GM21619 (cell line): ENCODE data around the gene LY9.

ENCODE experiments used
- ATAC-seq: cut with Tn5 transposase; IDR thresholded peaks from one replicate; pipeline ENCODE4 v1.9.1; 2021; ENCODE audit not compliant: unreplicated experiment

LY9 gene

DNA sequence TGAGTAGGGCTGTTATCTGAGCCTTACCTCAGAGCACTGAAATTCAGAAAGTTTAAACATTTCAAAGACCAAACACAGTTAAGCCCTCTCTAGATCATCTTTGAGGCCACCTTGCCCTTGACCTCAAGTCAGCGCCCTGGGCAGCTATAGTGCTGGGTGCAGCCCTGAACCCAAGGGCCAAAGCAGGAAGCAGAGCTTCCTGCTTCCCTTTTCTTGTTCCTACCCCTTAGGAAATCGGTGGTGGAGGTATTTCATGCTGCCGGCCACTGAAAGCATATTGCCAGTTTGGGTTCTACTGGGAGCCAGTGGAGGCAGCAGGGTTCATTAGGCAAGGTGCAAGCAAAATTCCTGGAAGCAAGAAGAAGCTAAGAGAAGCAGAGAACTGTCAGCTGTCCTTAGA lies 40.6 kb downstream of the LY9 start:
- ATAC-seq: no peak

DNA sequence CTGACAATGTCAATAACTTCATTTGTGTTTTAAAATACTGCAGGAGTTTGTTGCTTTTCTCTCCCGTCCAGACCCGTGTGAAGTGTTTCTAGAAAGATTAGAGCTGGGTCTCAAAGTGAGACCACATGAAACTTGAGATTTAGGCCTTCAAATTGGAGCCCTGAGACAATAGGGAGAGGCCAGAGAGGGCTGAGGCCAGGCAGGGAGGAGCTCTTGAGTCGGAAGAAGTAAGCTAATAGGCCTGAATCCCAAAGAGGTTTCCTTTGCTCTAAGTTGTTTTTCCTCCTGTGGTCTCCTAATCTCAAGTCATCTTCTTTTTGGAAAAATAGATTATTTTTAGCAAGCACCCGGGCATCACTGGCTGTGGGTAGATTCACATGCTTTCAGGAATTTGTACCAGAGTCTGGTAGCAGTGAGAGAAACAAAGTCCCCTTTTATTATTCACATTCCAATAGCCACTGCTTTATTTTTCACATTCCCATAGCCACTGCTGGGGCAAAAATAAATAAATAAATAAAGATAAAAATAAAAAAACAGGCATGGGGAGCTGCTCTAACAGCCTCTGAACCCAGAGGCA lies 41.1 kb downstream of the LY9 start:
- no peak for ATAC-seq

DNA sequence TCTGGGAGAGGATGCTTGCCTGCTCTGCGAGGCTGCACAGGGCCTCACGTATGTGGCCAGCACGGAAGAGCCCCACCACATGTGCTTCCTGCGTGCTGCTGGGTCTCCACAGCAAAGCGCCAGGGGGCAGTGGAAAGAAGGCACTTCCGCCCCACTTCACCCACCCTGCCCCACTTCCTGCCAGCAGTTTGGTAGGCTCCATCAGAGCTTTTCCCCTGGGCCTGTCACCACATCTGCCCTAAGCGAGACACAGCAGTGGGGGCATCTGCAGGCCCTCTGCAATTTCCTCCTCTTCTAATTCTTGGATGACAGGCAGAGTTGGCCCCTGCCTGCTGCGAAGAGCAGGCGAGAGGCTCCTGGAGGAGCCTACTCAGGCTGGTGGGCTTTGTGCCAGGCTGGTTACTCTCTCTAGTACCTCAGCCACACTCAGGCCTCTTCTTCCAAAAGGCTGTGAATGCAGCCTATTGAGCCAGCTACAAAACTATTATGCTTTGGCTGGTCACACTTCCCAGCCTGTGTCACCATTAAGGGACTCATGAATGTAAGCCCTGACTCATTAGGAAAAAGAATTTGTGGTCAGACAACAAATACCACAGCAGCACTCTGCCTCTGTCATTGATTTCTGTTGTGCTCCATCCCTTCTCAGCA lies 41.7 kb downstream of the LY9 start:
- peak; percentile 77 for ATAC-seq

DNA sequence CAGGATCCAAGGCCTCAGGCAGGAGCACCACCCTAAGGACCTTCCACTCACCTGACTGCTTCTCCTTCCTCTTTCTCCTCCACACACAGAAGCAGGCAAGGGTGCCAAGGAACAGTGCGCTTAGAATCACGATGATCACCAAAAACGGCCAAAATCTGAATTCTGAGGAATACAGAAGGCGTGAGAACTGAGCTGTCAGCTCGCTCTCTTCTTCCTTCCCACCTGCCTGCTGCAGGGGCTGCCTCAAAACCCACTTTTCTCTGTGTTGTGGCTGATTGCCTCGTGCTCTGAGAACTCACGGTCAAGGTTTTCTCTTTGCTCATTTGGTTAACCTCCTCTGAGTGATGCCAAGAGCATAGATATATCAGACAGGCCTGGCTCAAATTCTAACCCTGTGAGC lies 42.9 kb downstream of the LY9 start:
- ATAC-seq: no peak

DNA sequence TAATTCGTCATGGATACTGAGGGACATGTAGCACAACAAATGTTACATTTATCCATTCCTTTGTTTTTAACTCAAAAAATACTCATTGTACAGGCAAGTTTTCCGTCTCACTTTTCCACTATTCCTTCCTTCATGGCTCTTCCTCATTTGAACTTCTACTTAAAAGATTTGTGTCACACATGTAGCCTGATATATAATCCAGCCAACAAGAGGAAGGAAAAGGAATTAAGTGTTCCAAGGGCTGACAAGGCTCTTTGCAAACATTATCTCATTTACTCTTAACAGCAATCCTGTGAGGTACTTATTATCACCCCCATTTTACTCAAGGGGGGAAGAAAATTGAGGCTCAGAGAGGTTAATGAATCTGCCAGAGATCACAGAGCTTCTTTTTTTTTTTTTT lies 43.8 kb downstream of the LY9 start:
- ATAC-seq: no peak

DNA sequence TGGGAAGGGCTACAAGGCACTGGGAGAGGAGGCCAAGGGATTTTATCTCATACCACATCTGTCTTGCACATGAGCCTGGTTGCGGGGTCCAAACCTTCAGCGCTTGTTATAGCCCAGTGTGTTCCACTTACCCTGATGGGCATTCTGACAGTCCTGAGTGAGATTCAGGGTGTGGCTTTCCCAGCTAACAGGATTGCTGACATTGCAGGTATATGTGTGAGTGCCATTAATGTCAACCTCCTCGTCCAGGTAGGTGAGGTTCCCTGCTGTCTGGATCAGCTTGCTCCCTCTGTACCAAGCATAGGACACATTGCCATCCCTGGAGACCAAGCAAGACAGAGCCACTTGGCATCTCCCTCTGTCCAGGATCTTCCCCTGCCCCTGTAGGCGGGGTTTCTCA lies 45.1 kb downstream of the LY9 start:
- ATAC-seq: no peak

DNA sequence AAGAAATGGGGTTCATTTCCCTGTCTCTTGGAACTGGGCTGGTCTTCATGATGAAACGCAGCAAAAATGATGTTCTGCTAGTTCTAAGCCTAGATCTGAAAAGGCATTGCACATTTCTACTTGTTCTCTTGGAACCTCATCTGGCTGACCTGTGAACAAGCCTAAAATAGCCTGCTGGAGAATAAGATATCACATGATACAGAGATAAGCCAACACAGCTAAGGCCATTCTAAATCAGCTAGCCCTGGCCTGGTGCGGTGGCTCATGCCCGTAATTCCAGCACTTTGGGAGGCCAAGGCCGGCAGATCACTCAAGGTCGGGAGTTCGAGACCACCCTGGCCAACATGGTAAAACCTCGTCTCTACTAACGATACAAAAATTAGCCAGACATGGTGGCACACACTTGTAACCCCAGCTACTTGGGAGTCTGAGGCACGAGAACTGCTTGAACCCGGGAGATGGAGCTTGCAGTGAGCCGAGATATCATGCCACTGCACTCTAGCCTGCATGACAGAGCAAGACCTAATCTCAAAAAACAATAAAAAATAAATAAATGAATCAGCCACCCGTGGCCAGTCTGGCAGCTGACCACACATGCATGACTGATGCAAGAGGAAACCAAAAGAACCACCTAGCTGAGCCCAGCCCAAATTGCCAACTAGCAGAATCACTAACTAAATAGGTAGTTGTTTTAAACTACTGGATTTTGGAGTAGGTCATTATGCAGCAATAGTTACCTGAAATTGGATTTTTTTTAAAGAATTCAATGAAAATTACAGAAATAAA lies 48.7 kb downstream of the LY9 start:
- ATAC-seq: no peak

DNA sequence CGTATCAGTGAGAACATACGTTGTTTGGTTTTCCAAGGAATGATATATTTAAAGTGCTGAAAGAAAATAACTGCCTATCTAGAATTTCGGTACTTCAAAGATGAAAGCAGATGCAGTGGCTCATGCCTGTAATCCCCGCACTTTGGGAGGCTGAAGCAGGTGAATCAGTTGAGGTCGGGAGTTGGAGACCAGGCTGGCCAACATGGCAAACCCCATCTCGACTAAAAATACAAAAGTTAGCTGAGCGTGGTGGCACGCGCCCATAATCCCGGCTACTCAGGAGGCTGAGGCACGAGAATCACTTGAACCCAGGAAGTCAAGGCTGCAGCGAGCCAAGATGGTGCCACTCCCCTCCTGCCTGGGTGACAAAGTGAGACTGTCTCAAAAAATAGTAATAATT lies 50.3 kb downstream of the LY9 start:
- ATAC-seq: no peak

DNA sequence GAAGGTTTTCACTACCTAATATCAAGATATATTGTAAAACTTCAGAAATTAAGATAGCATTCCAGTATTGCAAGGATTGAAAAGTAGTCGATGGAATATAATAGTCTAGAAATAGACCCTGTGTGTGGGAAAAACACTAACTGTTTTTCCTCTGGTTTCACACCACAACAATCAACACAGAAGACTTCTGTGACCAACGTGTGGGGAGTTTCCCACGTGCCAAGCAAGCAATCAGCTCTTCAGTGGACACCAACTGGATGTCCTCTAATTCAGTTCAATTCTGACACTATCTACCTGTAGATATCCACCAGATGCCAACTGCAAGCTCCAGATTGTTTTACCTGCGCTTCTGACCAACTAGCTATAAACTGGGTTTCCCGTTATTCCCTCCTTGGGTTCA lies 54.6 kb downstream of the LY9 start:
- no peak for ATAC-seq

DNA sequence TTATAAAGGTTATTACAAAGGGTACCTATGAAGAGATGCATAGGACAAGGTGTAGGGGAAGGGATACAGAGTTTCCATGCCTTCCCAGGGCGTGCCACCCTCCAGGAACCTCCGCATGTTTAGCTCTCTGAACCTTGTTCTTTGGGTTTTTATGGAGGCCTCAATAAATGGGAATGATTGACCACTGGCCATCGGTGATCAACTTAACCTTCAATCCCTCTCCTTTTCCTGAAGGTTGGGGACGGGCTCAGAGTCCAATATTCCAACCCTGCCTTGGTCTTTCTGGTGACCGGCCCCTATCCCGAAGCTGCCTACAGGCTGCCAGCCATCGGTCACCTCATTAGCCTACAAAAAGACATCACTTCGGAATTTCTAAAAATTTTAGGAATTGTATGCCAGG lies 55.0 kb downstream of the LY9 start:
- no peak for ATAC-seq

DNA sequence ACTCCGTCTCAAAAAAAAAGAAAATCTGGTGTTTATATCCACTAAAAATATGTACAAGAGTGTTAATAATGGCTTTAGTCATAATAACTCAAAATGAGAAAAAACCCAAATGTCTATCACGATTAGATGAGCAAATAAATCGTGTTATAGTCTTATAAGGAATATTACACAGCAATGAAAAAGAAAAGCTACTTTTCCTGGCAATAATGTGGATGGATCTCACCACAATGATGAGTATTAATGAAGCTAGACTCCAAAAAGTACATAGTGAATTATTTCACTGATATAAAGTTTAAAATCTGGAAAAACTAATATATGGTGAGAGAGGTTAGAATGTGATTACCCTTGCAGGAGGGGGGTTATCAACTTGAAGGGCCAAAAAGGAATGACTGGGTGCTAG lies 57.0 kb downstream of the LY9 start:
- ATAC-seq: no peak

DNA sequence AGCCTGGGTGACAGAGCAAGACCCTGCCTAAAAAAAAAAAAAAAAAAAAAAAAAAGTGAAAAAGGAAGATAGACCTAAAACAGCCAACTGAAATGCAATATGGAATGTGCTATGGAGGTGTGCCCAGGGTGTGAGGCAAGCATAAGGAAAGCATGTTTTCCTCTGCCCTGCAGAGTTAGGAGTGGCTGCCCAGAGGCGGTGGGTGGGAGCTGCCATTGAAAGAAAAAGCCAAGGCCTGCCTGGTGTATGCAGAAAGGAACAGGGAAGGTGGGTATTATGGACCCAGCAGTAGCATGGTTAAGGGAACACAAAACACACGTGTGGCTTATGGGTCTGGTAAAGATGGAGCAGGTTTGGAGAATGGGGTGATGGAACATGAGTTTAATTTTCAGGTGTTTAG lies 57.8 kb downstream of the LY9 start:
- no peak for ATAC-seq

DNA sequence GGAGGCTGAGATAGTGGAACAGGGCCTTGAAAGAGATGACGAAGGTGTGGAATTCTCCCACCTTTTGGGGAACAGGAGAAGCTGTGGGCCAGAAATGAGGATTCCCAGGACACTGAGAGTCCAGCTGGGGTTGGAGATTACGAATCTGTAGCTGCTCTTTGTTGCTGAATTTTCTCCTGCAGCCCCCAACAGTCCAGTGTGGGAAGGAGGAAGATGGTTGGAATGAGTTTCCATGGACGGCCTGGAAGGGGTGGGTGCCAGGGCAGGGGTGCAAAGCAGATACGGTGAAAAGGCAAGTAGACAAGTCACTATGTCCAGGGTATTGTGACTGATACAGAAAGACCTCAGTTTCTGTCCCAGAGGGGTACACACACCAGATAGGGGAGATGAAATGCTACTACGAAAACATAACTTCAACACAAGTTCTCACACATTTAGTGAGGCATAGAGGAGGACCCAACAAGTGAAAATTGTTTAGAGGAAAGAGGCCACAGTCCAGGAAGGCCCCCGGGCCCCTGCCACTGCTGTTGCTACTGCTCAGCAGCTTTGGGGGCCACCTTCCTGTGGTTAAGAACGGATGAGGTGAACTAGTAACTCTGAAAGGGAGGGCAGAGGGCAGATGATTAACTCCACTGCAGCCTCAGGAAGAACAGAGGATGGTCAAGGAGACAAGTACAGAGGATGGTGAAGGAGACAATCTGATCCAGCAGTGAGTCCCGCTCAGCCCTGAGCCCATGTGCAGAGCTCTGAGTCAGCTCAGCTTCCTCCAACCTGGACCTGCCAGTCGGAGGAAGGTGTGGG lies 59.4 kb downstream of the LY9 start:
- peak; percentile 89 for ATAC-seq

DNA sequence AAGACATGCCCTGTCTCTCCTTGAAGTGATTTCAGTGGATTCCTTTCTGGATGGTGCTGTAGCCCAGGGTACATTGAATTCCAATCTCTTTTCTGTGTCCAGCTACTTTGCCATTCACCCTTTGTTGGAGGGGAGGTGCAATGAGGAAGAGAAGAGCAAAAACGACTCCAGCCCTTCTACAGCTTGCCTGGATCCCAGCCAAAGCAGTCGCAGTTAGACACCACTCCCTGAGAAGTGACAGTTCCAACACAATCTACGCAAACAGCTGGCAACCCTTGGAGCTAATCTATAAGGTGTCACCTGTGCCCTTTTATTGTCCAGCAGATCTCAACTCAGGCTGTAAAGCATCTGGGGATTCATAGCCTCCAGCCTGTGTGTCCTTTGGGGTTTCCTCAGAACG lies 62.1 kb downstream of the LY9 start:
- ATAC-seq: no peak

DNA sequence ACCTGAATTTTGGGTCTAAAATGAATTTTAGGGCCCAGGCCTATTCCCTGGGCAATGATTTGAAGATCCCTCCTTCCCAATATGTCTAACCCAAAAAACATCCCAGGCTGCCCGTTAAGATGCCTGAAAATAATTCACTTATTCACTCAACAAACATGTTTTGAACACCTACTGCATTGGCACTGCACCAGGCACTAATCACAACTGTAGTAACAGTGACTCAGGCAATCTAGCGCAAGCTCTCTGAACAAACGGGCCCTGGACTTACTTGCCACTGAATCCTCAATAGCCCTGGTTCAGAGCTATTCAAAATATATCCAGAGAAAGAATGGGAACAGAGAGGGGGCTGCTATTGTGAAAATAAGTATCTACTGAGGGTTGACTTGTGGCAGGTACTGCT lies 62.5 kb downstream of the LY9 start:
- no peak for ATAC-seq

DNA sequence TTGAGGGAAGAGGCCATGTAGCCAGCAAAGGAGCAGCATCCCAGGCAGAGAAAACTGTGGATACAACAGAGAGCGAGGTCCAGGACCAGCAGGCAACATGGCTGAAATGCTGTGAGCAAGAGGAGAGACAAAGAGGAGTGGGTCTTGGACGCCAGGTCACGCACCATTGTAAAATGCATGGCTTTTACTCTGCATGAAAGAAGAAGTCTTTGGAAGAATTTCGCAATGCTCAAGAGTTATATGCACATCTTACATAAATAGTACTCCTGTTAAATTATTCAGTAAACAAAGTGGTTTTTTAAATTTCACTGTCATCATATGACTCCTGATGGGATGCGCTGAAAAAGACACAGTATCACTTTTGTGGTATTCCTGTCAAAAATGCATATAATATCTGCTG lies 63.2 kb downstream of the LY9 start:
- no peak for ATAC-seq

DNA sequence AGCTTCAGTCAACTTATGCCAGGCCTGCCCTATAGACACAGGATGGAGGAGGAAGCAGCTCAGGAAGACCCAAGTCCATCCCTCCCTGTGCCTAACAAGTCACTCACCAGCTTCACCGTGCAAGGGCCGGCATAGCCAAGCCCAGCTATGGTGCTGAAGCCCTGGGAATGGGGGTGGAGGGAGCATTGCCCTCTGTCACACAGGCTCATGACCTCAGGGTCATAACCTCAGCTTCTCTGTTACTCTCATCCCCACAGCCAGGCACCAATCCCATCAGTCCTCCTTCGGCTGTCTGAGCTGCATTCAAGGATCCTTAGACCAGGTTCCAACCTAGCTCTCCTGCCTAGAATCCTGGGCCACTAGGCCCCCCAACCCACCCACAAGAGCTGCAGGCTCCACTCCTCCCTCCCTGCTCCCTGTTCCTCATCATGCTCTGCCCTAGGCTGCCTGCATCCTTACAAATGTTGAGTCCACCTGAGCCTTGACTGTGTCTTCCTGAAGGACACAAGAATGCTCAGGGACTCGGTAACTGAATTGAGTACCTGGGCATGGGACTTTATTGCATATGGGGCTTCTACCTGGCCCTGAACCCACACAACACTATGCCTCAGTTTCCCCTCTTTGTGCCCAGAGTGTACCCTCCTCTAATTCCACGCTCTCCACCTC lies 65.0 kb downstream of the LY9 start:
- no peak for ATAC-seq

DNA sequence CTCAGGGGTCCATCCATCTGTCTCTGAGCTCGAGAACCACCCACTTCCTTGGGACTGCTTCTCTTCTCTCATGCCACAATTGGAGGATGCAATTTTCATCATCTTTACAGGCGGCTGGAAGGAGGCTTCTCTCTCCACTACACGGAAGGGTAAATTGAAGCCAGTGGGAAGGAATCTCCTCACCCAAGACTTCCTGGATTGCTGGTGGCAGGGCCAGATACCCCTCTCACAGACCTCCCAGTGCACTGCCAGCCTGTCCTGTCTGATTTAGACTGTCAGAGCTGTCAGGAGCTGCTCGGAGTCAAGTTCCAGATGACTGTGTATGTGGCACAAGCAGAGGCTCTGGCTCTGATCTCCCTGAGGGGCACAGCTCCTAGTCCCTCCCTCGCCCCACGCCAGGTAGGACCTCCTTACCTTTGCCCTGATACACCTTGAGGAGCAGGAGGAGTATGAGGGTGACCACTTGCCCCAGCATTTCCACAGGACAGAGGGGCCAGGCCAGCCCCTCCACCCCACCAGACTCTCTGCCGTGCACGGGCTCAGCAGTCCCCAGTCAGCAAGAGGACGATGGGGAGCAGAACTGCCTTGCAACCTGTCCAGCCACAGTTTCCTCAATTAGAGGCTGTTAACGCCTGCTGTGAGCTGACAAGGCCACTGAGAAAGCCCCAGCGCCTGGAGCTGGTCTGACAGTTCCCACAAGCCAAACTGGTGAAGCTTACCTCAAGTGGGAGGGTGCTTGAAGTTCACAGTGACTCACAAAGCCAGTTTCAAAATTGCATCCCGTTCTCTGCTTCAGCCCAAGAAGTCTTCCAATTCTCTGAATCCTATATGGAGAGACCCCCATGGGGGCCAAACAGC lies 66.5 kb downstream of the LY9 start, which contains the start of gene CD244:
TSS of gene CD244 (minus strand) at position 685 of the 858 bp plus-strand sequence. CDS start at position 475, 210 bp downstream.
- peak; percentile 85 for ATAC-seq

DNA sequence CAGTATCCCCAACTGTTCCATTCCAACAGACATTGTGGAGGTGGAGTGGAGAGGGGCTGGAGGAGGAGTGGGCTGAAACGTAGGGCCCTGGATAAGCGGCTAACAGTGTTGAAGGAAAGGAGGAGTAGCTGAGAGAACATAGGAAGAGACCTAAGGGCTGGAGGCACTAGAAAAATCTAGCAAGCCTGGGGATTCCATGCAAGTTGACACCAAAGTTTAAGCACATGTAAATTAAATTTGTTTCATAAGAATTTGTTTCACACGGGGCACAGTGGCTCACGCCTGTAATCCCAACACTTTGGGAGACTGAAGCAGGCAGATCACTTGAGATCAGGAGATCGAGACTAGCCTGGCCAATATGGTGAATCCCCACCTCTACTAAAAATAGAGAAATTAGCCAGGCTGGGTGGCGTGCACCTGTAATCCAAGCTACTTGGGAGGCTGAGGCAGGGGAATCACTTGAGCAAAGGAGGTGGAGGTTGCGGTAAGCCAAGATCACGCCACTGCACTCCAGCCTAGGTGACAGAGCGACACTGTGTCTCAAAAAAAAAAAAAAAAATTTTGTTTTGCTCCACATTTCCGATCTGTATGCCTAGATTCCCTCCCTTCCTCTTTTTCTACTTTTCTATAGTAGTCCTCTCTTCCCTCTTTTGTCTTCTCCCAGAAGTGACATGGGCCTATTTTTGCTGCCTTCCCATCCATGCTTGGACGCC lies 67.2 kb downstream of the LY9 start:
- ATAC-seq: no peak

DNA sequence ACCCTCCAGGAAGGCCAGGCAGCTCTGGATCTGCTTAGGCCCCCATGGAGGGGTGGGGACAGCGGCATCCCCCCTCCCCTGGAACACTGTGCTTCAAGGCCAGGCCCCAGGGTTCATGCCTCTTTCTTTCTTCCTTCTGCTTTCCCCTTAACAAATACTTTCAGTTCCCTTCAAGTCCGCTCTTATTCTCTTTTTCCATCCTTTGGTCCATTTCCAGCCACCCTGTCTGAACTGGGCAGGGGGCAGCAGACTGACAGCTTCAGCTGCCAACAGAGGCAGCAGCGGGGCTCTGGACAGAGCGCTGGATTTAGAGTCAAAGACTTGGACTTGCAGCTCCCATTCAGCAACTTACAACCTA lies 67.8 kb downstream of the LY9 start:
- no peak for ATAC-seq
